Thyroid gland (tissue), 4 donors: ENCODE measurements around the gene SOAT2. TPM values are rescaled to one million over a fixed set of nuclear protein-coding genes. Genes with fewer than 3 reads are reported as not detected.

ENCODE experiments used
- DNase-seq, 2 donors: peaks; one replicate each; pipeline ENCODE4 v3.0.0-alpha.2; 2019
- H3K27ac ChIP-seq, 3 donors: fragments of 200-600 bp; sonication (generic); 1 replicate in 2 of 3; 2 replicates in 1 of 3; pipeline ENCODE4 v1.5.1; 2016 to 2019; ENCODE audit warnings: mild to moderate bottlenecking in 1 of 3, moderate library complexity in 1 of 3
- H3K27me3 ChIP-seq: fragments of 200-600 bp; sonication (generic); one replicate; pipeline ENCODE4 v1.5.1; 2019
- H3K36me3 ChIP-seq, 2 donors: fragments of 200-600 bp; sonication (generic); one replicate each; pipeline ENCODE4 v1.5.1; 2016 to 2019
- H3K4me1 ChIP-seq, 2 donors: fragments of 200-600 bp; sonication (generic); one replicate each; pipeline ENCODE4 v1.5.1; 2017 to 2019
- H3K4me3 ChIP-seq, 3 donors: fragments of 200-600 bp; sonication (generic); replicated peaks in 1 of 3; 1 replicate in 2 of 3; 2 replicates in 1 of 3; pipeline ENCODE4 v1.5.1; 2016; ENCODE audit warnings: mild to moderate bottlenecking in 1 of 3
- H3K9me3 ChIP-seq: fragments of 200-600 bp; sonication (generic); one replicate; pipeline ENCODE4 v1.5.1; 2017
- CTCF ChIP-seq, 6 experiments: fragments of 200-600 bp in 3 of 6; fragments of 450-650 bp in 3 of 6; sonication (generic) in 3 of 6; IDR thresholded peaks; one replicate each; pipeline ENCODE4 v1.5.1; 2016 to 2019; ENCODE audit warnings: antibody characterized with exemption in 6 of 6, mild to moderate bottlenecking in 2 of 6, inconsistent platforms in 1 of 6, moderate library complexity in 1 of 6
- POLR2A ChIP-seq, 2 donors: fragments of 450-650 bp; IDR thresholded peaks; one replicate each; pipeline ENCODE4 v1.6.1; 2017; ENCODE audit warnings: antibody characterized with exemption in 2 of 2, mild to moderate bottlenecking in 2 of 2, moderate library complexity in 1 of 2
- WGBS, 2 donors: methylation state at CpG; one replicate each; pipeline ENCODE4 v1.1.5; 2017; 5-methylcytosine and 5-hydroxymethylcytosine counted together
- intact Hi-C: fragments of 100-400 bp; cut with DNase I; formaldehyde crosslinking; loops from one replicate; pipeline ENCODE4 v1.15.1; 2023
- total RNA-seq, 4 donors: library from RNA; depleted of rRNA; stranded (reverse); fragments of >200 nt; gene quantifications; one replicate each; pipeline ENCODE4 v1.2.3, GENCODE V29; 2016

Gene SOAT2
- total RNA-seq, 4 donors from 2014 or later = 0.40 TPM; not detected in 3

GRCh38 chr12:53124352-53124723, 21.1 kb downstream of the SOAT2 start:
- DNase-seq = no peak
- Histone ChIP-seq H3K36me3 (no peaks in the 10 kb centered on the region), H3K27ac (no peak overlapping the region), H3K9me3 (no peaks in the 10 kb centered on the region), H3K4me3 (no peak overlapping the region), H3K27me3 (no peaks in the 10 kb centered on the region), H3K4me1 (no peaks in the 10 kb centered on the region)
- TF ChIP-seq POLR2A (IDR thresholded peaks at IDR 0.05) (no peak), CTCF (IDR thresholded peaks at IDR 0.05) (no peak)
- intact Hi-C loops = no loop called here

GRCh38 chr12:53127169-53127568, 23.9 kb downstream of the SOAT2 start:
- H3K36me3 ChIP-seq = no peaks in the 10 kb centered on the region
- H3K27me3 ChIP-seq = no peaks in the 10 kb centered on the region
- TF ChIP-seq POLR2A (IDR thresholded peaks at IDR 0.05) (no peak), CTCF (IDR thresholded peaks at IDR 0.05) (no peak)
- intact Hi-C loops = no loop called here
- DNase-seq = no peak
- H3K9me3 ChIP-seq = no peaks in the 10 kb centered on the region
- H3K27ac ChIP-seq = no peak overlapping the region
- 86 to 92% methylated on average over 1 of the region's 1 CpG for whole genome bisulfite sequencing, 2 donors
- H3K4me1 ChIP-seq = no peaks in the 10 kb centered on the region
- H3K4me3 ChIP-seq = no peak overlapping the region

GRCh38 chr12:53128780-53129569, 25.7 kb downstream of the SOAT2 start:
- DNase-seq = no peak
- Histone ChIP-seq H3K27ac (no peak overlapping the region), H3K27me3 (no peaks in the 10 kb centered on the region), H3K9me3 (no peaks in the 10 kb centered on the region), H3K4me1 (no peaks in the 10 kb centered on the region), H3K4me3 (no peak overlapping the region), H3K36me3 (no peaks in the 10 kb centered on the region)
- WGBS, 2 donors = 71 to 73% methylated on average over 10 of the region's 10 CpGs
- intact Hi-C loops = no loop called here
- TF ChIP-seq CTCF (IDR thresholded peaks at IDR 0.05) = no peak
- no peak for TF ChIP-seq POLR2A (IDR thresholded peaks at IDR 0.05)

- Histone ChIP-seq H3K4me1 (no peaks in the 10 kb centered on the region), H3K9me3 (no peaks in the 10 kb centered on the region), H3K27ac (no peak overlapping the region), H3K27me3 (no peaks in the 10 kb centered on the region), H3K36me3 (no peaks in the 10 kb centered on the region), H3K4me3 (no peak overlapping the region)
- DNase-seq = no peak
- TF ChIP-seq CTCF (IDR thresholded peaks at IDR 0.05) = no peak
- TF ChIP-seq POLR2A (IDR thresholded peaks at IDR 0.05) = no peak
- 84 to 90% methylated on average over 2 of the region's 2 CpGs for WGBS, 2 donors
- intact Hi-C loops = no loop called here
These were observed 28.6 kb downstream of the SOAT2 start for GRCh38 chr12:53131844-53132243.

GRCh38 chr12:53133722-53134121, 30.4 kb downstream of the SOAT2 start:
- H3K27me3 ChIP-seq = no peaks in the 10 kb centered on the region
- no peaks in the 10 kb centered on the region for H3K9me3 ChIP-seq
- no peaks in the 10 kb centered on the region for H3K4me1 ChIP-seq
- DNase-seq = no peak
- 91 to 93% methylated on average over 3 of the region's 3 CpGs for WGBS, 2 donors
- H3K27ac ChIP-seq = no peak overlapping the region
- intact Hi-C loops = no loop called here
- no peak overlapping the region for H3K4me3 ChIP-seq
- no peaks in the 10 kb centered on the region for H3K36me3 ChIP-seq
- TF ChIP-seq POLR2A (IDR thresholded peaks at IDR 0.05) (no peak), CTCF (IDR thresholded peaks at IDR 0.05) (no peak)
